Karpas-422 (cell line): Measurements from ENCODE around the gene DNAH17. TPM values are rescaled to one million over a fixed set of nuclear protein-coding genes. Genes with fewer than 3 reads are reported as not detected.

ENCODE experiments used
- DNase-seq: peaks from one replicate; pipeline ENCODE4 v3.0.0-alpha.2; 2015
- H2AFZ ChIP-seq: fragments of 200-600 bp; sonication (generic); 2 replicates; pipeline ENCODE4 v1.6.1; 2014; ENCODE audit warnings: antibody characterized with exemption, low read length, mixed read lengths
- H3K27ac ChIP-seq: fragments of 200-600 bp; sonication (generic); 2 replicates; pipeline ENCODE4 v1.5.1; 2014; ENCODE audit warnings: mild to moderate bottlenecking, low read length, moderate library complexity
- H3K27me3 ChIP-seq: fragments of 200-600 bp; sonication (generic); 2 replicates; pipeline ENCODE4 v1.6.1; 2014; ENCODE audit warnings: low read length, mixed read lengths
- H3K36me3 ChIP-seq: fragments of 200-600 bp; sonication (generic); 2 replicates; pipeline ENCODE4 v1.6.1; 2014; ENCODE audit warnings: low read length, mixed read lengths; ENCODE audit not compliant: insufficient read depth
- H3K4me1 ChIP-seq: fragments of 200-600 bp; sonication (generic); 2 replicates; pipeline ENCODE4 v1.6.1; 2014; ENCODE audit warnings: mild to moderate bottlenecking, low read length, mixed read lengths
- H3K4me2 ChIP-seq: fragments of 200-600 bp; sonication (generic); 2 replicates; pipeline ENCODE4 v1.6.1; 2014; ENCODE audit warnings: low read length, low read depth, mild to moderate bottlenecking; ENCODE audit not compliant: poor library complexity, severe bottlenecking
- H3K4me3 ChIP-seq: fragments of 200-600 bp; sonication (generic); 2 replicates; pipeline ENCODE4 v1.5.1; 2014; ENCODE audit warnings: mild to moderate bottlenecking, antibody characterized with exemption, low read length, mixed read lengths
- H3K79me2 ChIP-seq: fragments of 200-600 bp; sonication (generic); 2 replicates; pipeline ENCODE4 v1.6.1; 2014; ENCODE audit warnings: mild to moderate bottlenecking, low read length, mixed read lengths
- H3K9ac ChIP-seq: fragments of 200-600 bp; sonication (generic); 2 replicates; pipeline ENCODE4 v1.6.0; 2014; ENCODE audit warnings: low read length
- H3K9me2 ChIP-seq: fragments of 200-600 bp; sonication (generic), shearing (Covaris generic); replicated peaks from 2 replicates; pipeline ENCODE4 v1.6.0; 2014; ENCODE audit warnings: mild to moderate bottlenecking, low read length, moderate library complexity; ENCODE audit not compliant: insufficient read depth
- H3K9me3 ChIP-seq: fragments of 300-700, 200-600 bp; sonication (generic); 2 replicates; pipeline ENCODE4 v1.6.1; 2014; ENCODE audit warnings: low read length, mixed read lengths
- H4K20me1 ChIP-seq: fragments of 200-600 bp; sonication (generic); 2 replicates; pipeline ENCODE4 v1.6.1; 2014; ENCODE audit warnings: mild to moderate bottlenecking, antibody characterized with exemption, low read length, low read depth; ENCODE audit not compliant: insufficient read depth
- total RNA-seq: library from RNA; depleted of rRNA; stranded (reverse); fragments of >200 nt; shearing (Covaris generic); gene quantifications from 2 replicates; pipeline ENCODE4 v1.2.3, GENCODE V29; 2014; ENCODE audit warnings: low replicate concordance

The DNAH17 gene
- total RNA-seq, 1 experiment from 2014 or later: not detected

GRCh38 chr17:78421084-78421533, 156.1 kb downstream of the DNAH17 start:
- H3K4me2 ChIP-seq: no peak overlapping the region
- no peak overlapping the region for H3K9ac ChIP-seq
- H4K20me1 ChIP-seq: 0 out of 2 replicates have a peak, but pooled peaks cover 6% of the 10 kb centered on the region
- no peak overlapping the region for H3K27ac ChIP-seq
- H3K9me2 ChIP-seq: no peaks in the 10 kb centered on the region
- H3K36me3 ChIP-seq: peaks cover 6% of the 10 kb centered on the region; the same call in 1 of the 2 replicates
- no peak for DNase-seq
- no peaks in the 10 kb centered on the region for H3K4me1 ChIP-seq
- H3K9me3 ChIP-seq: no peaks in the 10 kb centered on the region
- H3K79me2 ChIP-seq: no peaks in the 10 kb centered on the region
- H3K27me3 ChIP-seq: no peaks in the 10 kb centered on the region
- no peak overlapping the region for H3K4me3 ChIP-seq
- H2AFZ ChIP-seq: no peak overlapping the region

GRCh38 chr17:78419970-78420815, 157.0 kb downstream of the DNAH17 start:
- Histone ChIP-seq H3K9me3 (no peaks in the 10 kb centered on the region), H4K20me1 (0 out of 2 replicates have a peak, but pooled peaks cover 6% of the 10 kb centered on the region), H3K9me2 (no peaks in the 10 kb centered on the region), H3K27ac (no peak overlapping the region), H3K79me2 (no peaks in the 10 kb centered on the region), H2AFZ (no peak overlapping the region), H3K36me3 (peaks cover 6% of the 10 kb centered on the region; the same call in 1 of the 2 replicates), H3K4me2 (no peak overlapping the region), H3K4me3 (no peak overlapping the region), H3K9ac (no peak overlapping the region), H3K4me1 (no peaks in the 10 kb centered on the region), H3K27me3 (no peaks in the 10 kb centered on the region)
- no peak for DNase-seq

GRCh38 chr17:78418326-78419026, 158.7 kb downstream of the DNAH17 start:
- H3K9me2 ChIP-seq: no peaks in the 10 kb centered on the region
- H3K4me2 ChIP-seq: no peak overlapping the region
- no peaks in the 10 kb centered on the region for H3K4me1 ChIP-seq
- no peak overlapping the region for H3K4me3 ChIP-seq
- H3K27me3 ChIP-seq: no peaks in the 10 kb centered on the region
- H3K79me2 ChIP-seq: no peaks in the 10 kb centered on the region
- 0 out of 2 replicates have a peak, but pooled peaks cover 6% of the 10 kb centered on the region for H4K20me1 ChIP-seq
- H3K9me3 ChIP-seq: no peaks in the 10 kb centered on the region
- no peak overlapping the region for H3K9ac ChIP-seq
- DNase-seq: no peak
- no peak overlapping the region for H3K27ac ChIP-seq
- H2AFZ ChIP-seq: no peak overlapping the region
- H3K36me3 ChIP-seq: peaks cover 3% of the 10 kb centered on the region; the same call in 1 of the 2 replicates

GRCh38 chr17:78417531-78417909, 159.7 kb downstream of the DNAH17 start:
- no peaks in the 10 kb centered on the region for H3K9me3 ChIP-seq
- no peak overlapping the region for H3K4me3 ChIP-seq
- no peak overlapping the region for H3K27ac ChIP-seq
- H4K20me1 ChIP-seq: peaks cover 12% of the 10 kb centered on the region; the same call in 1 of the 2 replicates
- H3K9me2 ChIP-seq: no peaks in the 10 kb centered on the region
- no peak overlapping the region for H3K4me2 ChIP-seq
- no peaks in the 10 kb centered on the region for H3K79me2 ChIP-seq
- H2AFZ ChIP-seq: no peak overlapping the region
- no peaks in the 10 kb centered on the region for H3K27me3 ChIP-seq
- H3K4me1 ChIP-seq: no peaks in the 10 kb centered on the region
- no peaks in the 10 kb centered on the region; the same call in 1 of the 2 replicates for H3K36me3 ChIP-seq
- no peak overlapping the region for H3K9ac ChIP-seq
- no peak for DNase-seq

- H3K4me2 ChIP-seq: no peak overlapping the region
- H3K4me3 ChIP-seq: no peak overlapping the region
- H3K9me3 ChIP-seq: no peaks in the 10 kb centered on the region
- H2AFZ ChIP-seq: no peak overlapping the region
- no peaks in the 10 kb centered on the region for H3K27me3 ChIP-seq
- no peak overlapping the region for H3K27ac ChIP-seq
- H3K4me1 ChIP-seq: no peaks in the 10 kb centered on the region
- no peak overlapping the region for H3K9ac ChIP-seq
- no peaks in the 10 kb centered on the region for H3K36me3 ChIP-seq
- no peaks in the 10 kb centered on the region for H3K79me2 ChIP-seq
- H3K9me2 ChIP-seq: no peaks in the 10 kb centered on the region
- H4K20me1 ChIP-seq: peaks cover 9% of the 10 kb centered on the region; the same call in 1 of the 2 replicates
- DNase-seq: no peak
Measured at GRCh38 chr17:78416791-78417530, 160.2 kb downstream of the DNAH17 start.

- no peak overlapping the region for H3K9ac ChIP-seq
- H3K4me2 ChIP-seq: no peak overlapping the region
- H3K79me2 ChIP-seq: no peaks in the 10 kb centered on the region
- H3K4me1 ChIP-seq: no peaks in the 10 kb centered on the region
- no peak for DNase-seq
- peaks cover 9% of the 10 kb centered on the region; the same call in 1 of the 2 replicates for H4K20me1 ChIP-seq
- no peak overlapping the region for H3K4me3 ChIP-seq
- H3K9me3 ChIP-seq: no peaks in the 10 kb centered on the region
- no peak overlapping the region for H2AFZ ChIP-seq
- H3K9me2 ChIP-seq: no peaks in the 10 kb centered on the region
- no peak overlapping the region for H3K27ac ChIP-seq
- H3K36me3 ChIP-seq: no peaks in the 10 kb centered on the region
- H3K27me3 ChIP-seq: no peaks in the 10 kb centered on the region
Measured at GRCh38 chr17:78415821-78416711, 161.1 kb downstream of the DNAH17 start.
